IPS-NIHi11 (cell line): ENCODE measurements around the gene PREP.
"Not testable (repeated sequence)": the region's sequence is repeated elsewhere in the genome, so short reads cannot be mapped to it uniquely, and the experiment has no call there.

Source experiments
- DNase-seq: peaks from one replicate; pipeline ENCODE4 v3.0.0; 2012; ENCODE audit warnings: mixed read lengths, low spot score

The PREP gene

DNA sequence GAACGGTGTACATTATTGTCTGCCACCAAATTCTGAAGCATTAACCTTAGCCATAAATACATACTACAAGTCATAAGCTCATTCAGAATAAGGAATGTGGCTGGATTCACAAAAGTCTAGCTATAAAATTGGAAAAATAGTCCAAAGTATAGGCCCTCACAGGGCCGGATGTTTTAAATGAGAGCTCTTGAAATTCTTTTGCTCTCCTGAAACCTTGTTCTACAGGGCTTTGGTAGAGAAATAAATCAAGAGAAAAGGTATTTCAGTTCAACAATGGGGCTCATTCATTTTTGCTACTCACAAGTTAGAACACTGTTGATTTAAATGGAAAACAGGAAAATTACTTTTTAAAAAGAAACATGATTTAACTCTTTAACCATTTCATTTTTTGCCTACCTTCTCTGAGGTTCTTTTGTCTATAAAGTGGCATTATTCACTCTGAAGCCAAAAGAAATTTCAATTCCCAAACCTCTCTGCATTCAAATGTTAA, 58.0 kb downstream of the PREP start:
- no peak for DNase-seq

- DNase-seq, result not testable (repeated sequence)
Observed at GRCh38 chr6:105338350-105338983, 64.4 kb downstream of the PREP start.

DNA sequence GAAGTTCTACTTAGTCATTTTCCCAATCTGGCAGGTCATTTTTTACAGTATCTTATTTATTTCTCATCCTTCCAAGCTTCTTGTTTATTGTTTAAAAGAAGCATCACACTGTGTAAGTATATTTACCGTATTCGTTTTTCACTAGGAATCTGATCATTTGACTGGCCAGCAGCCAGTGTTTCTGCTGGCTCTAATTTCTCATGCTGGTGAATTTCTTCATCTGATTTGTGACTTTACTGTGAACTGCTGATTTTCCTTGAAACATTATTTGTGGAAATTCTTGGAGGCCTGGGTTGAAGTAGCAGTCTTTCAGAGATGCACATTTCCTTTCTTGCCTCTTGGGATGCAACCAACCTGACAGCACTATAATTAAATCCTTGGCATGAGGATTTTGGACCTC, 65.9 kb downstream of the PREP start:
- DNase-seq, result no peak

DNA sequence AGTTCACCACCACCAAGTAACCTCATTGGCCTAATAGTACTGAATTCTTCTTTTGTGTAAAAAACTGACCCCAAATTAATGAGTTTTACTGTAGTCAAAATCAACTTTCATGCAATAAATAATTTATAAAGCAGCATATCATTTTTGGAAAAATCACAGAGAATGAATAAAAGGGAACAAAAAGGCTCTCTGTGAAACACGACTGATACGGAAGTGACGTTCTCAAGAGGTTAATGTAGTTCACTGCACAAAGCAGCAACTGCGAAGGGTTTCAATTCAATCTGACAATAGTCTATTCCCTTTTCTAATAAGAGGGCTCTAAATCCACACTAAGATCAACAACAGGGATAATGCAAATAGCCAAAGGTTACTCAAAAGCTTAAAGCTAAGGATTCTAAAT, 70.3 kb downstream of the PREP start:
- DNase-seq, result no peak

DNA sequence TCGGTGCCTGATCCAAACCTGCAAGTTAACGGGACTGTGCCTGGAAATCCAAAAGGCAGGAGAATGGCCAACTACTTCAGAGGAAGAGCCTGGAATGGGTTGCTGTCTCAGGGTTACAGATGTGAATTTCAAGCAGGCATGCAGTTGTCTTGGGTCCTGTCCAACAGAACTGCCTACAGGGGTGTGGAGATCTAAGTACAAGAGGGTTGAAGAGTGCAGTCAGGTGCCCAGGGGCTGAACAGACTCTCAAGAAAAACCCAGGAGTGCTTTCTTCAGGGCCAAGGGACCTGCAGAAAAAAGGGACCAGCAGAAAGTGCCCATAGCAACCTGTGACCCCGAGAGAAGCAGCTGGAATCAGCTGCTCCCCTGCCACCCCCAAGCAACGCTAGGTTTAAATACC, 71.0 kb downstream of the PREP start:
- DNase-seq, result no peak

DNA sequence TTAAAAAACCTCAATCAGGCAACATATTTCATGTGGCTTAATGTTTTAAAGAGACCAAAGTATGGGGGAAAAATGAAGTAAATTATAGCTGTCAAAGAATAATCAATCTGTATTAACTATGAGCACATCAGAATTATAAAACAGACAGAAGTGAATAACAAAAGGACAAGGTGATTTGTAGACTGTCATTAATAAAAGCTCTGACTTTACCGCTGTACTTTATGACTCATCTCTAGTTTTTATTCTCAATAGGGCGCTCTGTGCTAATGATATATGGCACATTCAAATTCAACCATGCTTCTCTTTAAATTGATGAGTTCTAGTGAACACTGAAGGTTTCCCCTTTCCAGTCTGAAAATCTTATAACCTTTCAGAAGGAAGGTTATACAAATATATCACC, 72.0 kb downstream of the PREP start:
- no peak for DNase-seq

GRCh38 chr6:105330364-105330763, 72.5 kb downstream of the PREP start:
- DNase-seq, result no peak

DNA sequence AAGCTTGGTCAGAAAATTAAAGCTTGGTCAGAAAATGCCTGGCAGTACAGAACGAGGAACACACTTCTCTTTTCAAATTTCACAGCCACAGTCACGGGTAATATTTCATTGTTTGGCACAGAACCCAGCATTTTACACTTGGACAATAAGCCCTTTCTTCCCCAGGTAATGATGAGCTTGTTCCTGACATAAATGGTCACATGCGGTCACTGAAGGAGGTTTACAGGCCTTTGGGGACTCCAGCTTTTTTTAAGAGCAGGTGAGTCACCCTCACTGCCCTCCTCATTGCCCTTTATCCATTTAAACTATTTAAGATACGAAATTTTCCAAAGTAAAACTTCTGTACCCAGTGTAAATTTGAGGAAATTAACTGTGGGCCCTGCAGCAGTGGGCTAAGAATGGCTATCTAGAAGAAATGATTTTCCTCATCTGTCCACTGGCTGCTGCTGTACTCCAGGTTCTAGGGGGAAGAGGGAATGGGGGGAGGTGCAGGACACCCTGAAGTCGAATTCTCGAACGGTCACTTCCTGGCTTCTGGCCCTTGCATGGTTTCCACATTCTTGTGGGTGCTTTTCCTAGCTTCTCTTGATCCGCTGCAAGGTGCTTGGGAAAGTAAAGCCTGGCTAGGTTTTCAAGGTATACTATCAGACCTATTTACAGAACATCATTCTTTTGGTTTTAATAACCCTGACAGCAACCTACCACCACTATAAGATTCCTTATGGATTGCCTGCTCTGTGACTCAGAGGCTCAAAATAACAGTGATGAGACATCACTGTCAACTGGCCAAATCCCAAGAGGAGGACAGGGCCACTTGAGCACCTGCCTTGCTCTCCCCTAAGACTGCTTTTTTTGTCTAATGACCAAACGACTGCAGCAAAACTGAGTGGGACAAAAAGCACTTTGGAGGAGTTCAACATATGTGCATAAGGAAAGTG, 75.8 kb downstream of the PREP start:
- no peak for DNase-seq

- no peak for DNase-seq
Observed at GRCh38 chr6:105326216-105326615, 76.7 kb downstream of the PREP start.

DNA sequence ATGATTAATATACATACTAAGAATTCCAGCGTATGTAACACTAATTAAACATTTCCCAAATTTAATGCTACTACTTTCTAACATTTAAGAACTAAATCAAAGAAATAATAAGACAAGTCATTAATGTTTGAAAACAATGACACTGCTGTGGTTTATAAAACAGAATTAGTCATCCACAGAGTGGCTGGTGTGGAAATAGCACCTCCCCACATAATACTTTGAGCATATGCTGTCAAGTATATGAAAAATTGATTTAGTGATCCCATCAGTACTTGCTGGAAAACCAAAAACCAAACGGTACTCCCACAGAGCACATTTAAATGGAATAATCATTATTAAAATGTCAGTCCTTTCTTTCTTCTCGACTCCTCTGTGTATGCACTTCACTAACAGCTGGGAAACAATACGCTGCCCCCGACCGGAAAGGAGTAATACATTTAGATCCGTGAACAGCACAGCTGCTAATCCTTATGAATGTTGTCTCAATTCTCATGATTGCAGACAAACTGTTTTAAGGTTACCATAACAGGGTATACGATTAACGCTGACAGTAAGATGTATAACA, 78.4 kb downstream of the PREP start:
- DNase-seq, result no peak

- DNase-seq, result no peak
Observed at GRCh38 chr6:105322499-105323225, 80.2 kb downstream of the PREP start.

GRCh38 chr6:105321728-105322127, 81.2 kb downstream of the PREP start:
- DNase-seq, result no peak

GRCh38 chr6:105321207-105321606, 81.7 kb downstream of the PREP start:
- no peak for DNase-seq

DNA sequence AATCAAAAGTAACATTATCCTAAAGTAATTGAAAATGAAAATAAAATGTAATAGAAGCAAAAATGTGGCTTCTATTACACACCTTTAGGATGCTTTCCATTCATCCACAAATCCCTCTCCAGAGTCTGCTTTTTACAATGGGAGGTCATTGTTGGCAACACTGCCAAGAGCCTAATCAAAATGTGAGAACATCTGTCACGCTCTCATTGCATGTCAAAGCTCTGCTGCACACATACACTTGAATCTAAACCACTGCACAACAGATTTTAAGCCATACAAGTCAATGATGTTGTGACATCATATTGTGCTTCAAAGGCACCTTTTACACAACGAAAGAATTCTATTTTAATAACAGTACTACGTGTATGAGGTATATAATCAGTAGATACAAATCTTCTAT, 82.1 kb downstream of the PREP start:
- no peak for DNase-seq

DNA sequence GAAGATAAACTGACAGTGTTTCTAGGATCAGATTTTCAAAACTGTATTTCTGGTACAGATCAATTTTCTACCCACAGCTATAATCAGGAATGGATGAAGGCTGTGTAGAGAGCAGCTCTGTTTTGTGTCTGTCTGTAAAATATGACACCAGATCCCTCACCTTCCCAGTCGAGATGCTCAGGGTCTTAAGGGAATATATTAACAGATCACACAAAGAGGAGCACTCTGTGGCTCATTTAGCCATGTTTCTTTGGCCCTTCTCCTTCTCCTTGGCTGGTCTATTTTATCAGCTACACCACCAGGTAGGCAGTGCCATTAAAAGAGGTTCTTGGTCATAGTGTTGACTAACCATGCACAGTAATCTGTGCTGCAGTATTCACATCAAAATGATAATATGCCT, 82.6 kb downstream of the PREP start:
- no peak for DNase-seq

DNA sequence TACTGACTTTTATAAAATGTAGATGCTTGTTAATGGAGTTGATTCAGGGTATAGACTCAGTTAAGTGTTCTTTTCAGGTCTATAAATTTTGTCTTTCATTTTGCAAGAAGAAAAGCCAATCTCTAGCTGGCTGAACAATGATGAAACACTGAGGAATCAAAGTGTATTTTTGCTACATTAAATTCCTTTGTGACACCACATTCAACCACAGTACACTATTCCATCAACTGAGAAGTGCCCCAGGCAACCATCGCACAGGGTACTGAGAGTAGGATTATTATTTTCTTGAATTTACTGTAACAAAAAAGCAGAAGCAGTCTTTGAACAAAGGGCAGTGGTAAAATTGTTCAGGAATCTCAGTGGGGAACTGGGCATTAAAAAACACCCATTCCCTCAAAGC, 83.6 kb downstream of the PREP start:
- no peak for DNase-seq

DNA sequence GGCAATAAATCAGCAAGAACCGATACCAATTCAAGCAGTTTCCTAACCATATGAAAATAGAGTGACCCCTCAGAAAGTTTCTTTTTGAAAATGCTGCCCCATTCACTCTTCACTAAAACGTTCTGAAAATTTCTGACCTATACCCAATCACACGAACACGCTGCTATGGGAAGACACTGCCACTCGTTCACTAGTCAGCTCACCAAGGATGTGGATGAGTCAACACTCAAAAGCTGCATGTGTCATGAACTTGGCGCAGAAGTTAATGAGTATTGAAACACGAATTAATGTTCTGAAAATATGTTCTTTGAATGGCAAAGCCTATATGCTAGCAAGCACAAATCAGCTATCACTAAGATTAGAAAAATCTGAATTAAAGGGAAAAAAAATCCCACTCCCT, 84.2 kb downstream of the PREP start:
- DNase-seq, result no peak

DNA sequence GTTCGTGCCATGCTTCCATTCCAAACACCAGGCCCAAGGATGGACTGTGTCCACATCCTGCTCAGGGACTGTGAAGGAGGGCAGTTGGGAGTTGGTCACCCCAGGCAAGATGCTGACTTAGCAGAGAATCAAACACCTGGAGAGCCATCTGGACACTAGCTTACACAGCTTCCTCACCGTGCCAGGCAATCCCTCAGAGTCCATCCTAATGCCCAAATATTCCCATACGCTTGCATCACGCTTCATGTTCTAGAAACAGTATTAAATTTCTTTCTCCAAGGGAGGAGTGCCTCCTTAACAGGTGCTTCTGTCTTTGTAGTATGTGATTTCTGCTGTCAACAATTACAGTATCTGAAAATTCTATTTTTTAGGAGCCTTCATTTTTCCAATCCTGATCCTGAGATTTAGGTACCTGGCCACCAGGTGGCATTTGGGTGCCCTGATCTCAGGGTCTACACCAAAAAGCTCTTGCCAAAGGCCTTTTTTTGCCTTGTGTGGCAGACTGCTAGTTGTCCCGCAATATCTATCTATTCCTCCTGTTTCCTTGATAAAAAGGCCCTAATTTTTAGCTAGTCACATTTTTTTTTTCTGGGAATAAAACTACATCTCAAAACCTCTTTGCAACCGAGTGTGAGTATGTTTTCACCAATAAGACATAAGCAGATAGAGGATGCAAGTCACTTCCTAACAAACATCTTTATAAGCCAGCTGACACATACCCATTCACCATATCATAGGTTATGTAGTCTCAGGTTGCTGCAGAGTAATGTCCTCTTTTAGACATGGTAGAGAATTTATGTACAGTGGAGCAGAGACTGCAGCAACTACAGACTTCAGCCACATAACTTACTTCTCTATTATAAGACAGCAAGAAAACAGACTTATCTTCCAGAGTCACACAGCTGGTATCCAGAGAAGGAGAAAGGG, 85.0 kb downstream of the PREP start:
- peak; percentile 23 for DNase-seq

- no peak for DNase-seq
Observed at GRCh38 chr6:105313211-105313610, 89.7 kb downstream of the PREP start.

DNA sequence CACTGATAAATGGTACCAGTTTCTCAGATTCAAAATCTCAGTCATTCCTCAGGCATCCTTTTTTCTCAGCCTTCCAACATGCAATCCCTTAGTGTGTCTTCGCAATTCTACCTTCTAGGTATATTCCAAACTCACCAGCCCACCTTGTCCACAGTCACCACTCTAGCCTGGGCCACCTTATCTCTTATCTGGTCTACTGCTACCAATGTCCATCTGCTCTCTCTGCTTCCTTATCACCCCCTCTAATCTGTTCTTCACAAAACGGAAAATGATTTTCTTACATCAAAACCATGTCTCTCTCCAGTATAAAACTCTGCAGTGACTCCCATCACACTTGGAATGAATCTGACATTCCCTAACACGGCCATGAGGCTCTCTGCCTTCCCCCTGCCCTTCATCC, 91.9 kb downstream of the PREP start:
- no peak for DNase-seq

- DNase-seq, result no peak
Observed at GRCh38 chr6:105310371-105310770, 92.5 kb downstream of the PREP start.
